ENCODE results near the gene SV2C.
A peak's percentile ranks its signal among the peaks of the same experiment; 100 is the strongest.
"Not testable (repeated sequence)": the region's sequence is repeated elsewhere in the genome, so short reads cannot be mapped to it uniquely, and the experiment has no call there.

The SV2C gene

DNA sequence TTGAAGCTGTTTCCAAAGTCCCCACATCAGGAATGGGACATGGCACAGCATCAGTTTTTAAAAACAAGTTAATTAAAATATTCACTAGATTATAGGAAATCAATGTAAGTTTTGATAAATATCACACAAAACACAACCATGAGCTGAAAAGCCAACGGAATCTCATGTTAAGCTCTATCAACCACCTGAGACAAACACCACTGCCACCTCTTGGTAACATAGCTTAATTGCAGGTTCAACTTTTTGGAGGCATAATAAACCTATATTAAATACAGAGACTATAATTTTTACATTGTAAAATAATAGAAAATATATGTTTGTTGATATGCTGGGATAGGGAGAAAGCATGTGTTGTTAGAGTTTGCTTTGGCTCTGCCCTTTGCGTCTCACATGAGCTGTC lies 126.1 kb downstream of the SV2C start:
- DNase-seq = no peak

DNA sequence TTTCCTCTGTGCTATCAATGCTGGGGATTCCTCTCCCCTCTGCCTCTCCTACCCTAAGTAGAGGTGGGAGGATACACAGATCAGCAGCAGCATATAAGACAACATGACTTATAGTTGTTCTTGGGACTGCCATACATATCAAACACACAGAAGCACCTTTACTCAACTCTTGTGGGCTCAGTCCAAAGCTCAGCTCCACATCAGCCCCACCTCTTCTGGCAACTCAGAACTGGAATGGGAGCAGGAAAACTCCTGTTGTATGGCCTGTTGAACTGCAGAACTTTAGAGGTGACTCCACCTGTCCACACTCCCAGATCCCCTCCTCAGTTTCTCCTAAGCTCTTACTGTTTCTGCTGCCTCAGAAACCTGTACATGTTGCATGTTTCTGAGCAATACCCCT lies 127.8 kb downstream of the SV2C start:
- no peak for DNase-seq

DNA sequence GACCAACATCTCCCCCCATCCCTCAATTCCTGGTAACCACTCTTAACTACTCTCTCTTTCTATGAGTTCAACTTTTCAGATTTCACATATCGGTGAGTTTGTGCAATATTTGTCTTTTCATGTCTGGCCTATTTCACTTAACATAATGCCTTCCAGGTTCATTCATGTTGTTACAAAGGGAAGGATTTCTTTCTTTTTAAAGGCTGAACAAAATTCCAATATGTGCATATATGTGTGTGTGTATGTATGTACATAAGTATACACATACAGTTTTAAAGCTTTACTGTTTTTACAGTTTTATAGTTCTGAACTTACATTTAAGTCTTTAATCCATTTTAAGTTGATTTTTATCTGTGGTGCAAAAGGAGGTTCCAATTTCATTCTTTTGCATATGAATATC lies 130.7 kb downstream of the SV2C start:
- no peak for DNase-seq

DNA sequence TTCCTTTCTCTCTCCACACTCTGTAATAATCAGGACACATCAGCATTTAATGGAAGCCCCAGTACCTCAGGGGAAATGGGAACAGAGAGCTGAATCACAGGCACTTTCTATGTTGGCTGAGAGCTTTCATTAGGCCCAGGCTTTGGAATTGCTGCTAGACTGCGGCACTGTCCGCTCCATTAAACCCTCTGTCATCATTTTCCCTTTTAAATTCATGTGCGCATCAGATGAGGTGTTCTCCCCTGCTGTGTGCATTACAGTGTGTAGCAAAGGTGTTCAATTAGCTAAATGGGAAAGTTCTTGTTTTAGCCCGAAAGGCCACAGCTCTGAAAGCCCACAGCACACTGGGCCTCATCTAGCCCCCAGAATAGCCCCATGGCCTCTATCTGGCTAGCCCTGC lies 133.6 kb downstream of the SV2C start:
- DNase-seq = no peak

DNA sequence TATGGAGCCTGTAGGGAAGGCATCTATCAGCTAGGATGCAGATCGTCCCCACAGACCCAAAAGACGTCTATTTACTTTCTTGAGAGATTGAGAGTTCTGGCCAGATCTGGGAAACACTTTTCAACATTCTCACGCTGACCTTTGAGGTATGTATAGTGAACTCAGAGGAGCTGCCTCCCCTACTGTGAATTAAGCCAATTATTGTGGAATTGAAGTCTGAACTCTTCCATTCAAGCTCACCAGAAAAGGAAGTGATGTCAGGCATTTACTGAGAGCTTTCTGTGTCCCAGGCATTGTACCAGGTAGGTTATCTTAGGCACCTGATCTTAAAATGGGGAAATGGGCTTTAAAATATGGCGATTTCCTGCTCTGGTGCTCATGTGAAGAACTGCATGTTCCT lies 136.5 kb downstream of the SV2C start:
- DNase-seq = no peak

DNA sequence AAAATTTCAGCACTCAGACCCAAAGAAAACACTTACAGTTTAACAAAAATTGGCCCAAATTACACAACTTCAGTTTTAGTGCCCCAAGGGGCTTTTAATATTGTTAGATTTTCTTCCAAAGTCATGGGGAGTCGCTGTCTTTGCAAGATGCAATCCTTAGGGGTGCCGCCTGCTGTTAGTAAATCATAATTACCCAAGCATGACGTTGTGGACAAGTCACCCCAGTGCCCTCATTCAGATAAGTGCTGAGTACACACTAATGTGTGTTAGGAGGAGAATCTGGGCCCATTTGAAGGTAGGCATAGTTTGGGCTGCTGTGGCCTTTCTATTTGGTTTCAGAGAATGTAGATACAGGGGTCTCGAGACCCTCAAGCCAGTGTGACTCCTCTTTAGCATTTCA lies 138.1 kb downstream of the SV2C start:
- no peak for DNase-seq

DNA sequence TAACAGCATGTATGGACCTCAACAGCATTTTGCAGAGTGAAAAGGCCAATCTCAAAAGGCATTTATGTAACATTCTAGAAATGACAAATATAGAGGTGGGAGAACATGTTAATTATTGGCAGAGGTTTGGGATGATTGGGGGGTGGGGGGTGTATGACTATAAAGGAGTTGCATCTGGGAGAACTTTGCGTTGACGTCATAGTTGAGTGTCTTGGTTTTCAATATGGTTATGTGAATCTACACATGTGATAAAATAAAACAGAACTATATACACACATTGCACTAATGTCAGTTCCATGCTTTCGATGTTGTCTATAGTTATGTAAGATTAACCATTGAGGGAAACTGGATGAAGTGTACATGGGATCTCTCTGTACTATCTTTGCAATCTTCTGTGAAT lies 139.1 kb downstream of the SV2C start:
- no peak for DNase-seq

DNA sequence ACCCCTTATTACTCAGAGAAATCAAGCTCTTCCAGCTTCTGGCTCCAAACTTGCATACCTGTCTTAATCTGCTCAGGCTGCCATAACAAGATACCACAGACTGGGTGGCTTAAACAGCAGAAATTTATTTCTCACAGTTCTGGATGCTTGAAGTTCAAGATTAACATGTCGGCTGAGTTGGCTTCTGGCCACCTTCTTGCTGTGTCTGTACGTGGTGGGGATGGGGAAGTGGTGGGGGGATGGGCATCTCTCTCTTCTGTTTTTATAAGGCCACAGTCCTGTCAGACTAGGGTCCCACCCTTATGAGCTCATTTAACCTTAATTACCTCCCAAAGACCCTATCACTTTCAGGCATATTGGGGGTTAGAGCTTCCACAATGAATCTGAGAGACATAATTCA lies 140.5 kb downstream of the SV2C start:
- DNase-seq = no peak

DNA sequence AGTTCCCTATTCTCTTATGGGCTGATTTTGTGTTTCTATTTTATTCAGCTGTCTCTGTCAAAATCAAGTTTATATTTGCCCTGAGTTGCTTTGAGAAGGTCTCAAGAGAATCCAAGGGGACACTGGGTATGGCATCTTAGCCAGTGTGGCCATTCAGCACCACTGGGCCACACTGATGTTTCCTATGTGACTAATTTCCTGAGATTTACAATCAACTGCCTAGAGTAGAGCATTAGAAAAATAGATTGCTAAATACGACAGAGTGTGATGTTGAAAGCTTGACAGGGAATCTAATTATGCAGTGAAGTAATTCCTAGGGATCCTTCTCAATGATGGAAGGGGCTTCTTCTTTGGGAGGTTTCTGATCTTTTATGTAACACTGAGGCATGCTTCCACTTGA lies 141.7 kb downstream of the SV2C start:
- DNase-seq = no peak

DNA sequence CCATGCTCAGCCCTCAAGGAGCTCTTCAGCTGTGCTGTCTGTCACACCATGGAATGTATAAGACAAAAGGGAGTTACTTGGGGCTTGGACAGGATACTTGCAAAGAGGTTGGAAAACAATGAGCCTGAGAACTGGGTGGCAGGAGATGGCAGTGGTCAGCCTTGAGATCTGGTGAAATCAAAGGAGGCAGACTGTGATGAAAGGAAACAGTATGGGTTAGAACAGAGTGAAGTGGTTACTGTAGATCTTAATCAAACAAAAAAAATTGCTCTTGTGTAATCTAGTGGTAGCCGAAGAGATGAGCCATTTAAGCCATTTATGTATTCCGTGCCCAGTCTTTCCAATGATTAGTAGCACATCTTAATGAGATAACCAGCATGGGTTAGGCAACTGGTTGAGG lies 142.2 kb downstream of the SV2C start:
- DNase-seq = no peak

DNA sequence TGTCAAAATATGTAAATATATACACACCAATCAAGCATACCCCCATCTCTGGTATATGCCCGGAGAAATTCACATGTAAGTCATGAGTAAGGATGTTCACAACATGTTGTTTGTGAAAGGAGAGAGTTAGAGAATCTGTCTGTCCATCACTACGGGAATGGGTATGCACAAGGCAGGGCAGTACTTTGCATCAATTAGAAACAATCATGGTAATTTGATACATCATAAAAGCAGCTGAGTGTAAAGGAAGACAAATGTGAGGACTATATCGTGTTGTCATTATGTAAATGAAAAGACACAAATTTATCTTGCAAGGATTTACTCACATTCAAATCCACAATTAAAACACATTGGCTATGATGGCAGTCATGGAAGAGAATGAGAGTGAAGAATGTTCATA lies 146.7 kb downstream of the SV2C start:
- no peak for DNase-seq

DNA sequence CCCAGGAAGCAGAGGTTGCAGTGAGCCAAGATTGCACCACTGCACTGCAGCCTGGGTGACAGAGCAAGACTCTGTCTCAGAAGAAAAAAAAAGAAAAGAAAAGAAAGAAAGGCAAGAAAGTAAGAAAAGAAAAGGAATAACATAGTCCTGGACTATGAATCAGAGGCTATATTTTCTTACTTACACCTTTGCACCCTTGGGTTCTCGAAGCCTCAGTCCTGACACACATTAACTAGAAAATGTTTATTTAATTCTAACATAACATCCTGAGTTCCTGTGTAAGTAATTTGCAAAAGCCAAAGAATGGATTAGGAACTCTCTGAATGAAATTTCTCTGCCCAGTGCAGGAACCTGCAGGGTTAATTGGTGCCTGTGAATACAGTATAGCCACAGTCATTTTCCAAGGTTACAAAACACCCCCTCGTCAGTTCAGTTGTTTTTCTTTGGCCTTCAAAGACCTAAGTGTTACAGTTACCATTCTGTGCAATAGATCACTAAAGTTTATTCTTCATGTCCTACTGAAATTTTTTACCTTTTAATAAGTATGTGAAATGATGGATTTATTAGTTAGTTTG lies 147.6 kb downstream of the SV2C start:
- DNase-seq = no peak

DNA sequence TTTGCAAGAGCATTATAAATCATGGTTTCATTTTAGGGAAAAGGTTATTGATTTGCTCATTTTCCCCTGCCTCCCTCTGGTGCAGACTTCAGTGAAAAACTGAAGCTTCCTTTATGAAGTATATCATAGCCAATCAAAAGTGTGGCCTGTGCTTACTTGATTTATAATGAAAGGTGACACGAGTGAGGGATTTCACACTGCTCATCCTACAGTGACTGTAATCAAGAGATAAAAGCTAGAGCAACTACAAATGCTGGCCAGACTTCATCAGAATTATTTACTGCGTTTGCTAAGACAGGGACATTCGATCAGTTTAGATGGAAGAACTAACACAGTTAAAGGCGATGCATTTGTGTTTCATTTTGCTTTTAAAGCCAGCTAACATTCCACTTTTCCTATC lies 151.5 kb downstream of the SV2C start:
- DNase-seq = no peak

DNA sequence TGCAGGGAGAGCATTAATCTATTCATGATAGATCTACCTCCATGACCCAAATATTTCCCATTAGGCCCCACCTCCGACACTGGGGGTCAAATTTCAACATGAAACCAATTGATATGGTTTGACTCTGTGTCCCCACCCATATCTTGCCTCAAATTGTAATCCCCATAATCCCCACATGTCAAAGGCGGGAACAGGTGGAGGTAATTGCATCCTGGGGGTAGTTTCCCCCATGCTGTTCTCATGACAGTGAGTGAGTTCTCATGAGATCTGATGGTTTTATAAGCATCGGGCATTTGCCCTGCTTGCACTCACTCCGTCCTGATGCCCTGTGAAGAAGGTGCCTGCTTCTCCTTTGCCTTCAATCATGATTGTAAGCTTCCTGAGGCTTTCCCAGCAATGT lies 153.5 kb downstream of the SV2C start:
- DNase-seq = no peak

DNA sequence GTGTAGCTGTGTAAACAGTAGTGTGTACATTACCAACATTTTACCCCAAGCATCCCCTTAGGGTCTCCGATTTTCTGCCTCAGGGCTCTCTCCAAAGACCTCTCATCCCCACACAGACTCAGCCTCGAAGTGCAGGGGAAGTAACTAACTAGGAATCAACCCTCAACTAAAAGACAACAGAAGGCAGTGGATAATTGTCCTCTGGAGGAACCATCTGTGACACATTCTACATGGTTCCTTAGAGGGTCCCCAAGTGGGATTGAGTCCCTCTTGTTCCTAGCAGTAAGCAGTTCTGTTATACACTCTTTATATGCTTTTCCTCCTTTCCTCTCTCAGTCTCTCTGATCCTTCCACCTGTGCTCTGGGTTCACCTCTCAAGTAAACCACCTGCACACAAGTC lies 157.2 kb downstream of the SV2C start:
- no peak for DNase-seq

DNA sequence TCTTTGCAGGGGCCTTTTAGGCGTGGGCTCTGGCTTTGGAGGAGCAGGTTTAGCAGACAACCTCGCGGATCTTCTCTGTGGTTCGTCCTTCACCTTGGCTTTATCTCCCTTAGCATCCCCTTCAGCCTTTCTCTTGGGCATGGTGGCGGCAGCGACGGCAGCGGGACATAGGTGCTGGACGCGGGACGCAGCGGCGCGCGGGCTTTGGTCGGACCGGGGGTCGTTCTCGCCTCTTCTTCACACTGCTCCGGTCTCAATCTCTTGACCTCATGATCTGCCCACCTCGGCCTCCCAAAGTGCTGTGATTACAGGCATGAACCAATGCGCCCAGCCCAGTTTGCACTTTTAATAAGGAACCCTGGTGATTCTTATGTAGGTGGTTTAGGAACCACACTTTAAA lies 159.0 kb downstream of the SV2C start:
- DNase-seq = not testable (repeated sequence)

DNA sequence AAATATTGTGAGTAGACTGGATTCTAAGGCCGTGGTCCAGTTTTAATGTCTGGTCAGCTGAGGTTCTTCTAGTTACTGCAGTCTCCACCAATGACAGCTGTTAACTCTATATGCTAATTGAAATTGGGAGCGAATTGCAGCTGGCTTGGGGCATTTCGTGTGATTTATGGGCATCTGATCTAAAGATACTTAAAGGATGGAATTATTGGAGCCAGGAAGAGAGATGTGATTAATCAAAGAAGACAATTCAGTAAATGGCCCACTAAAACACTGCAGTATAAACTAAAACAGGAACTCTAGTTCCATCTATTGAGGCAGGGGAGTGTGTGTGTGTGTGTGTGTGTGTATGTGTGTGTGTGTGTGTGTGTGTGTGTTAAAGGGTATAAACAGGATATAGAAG lies 162.4 kb downstream of the SV2C start:
- no peak for DNase-seq

DNA sequence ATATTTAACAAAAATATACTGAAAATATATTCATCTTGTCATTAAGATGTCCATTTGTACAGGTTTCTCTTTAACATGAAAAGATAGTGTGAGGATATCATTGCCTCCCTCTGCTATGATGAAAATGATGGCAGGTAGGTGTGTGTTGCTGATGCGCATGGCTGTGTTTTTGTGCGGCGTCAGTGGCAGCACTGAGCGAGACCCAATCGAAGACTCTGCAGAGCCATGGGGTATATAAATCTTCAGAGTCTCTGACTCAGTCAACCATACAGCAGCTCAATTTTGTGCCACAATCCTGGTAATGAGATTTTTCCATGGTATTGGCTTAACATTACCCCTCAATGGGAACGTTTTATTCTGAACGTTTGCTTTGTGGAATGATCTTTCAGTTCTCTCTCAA lies 166.4 kb downstream of the SV2C start:
- DNase-seq = no peak

DNA sequence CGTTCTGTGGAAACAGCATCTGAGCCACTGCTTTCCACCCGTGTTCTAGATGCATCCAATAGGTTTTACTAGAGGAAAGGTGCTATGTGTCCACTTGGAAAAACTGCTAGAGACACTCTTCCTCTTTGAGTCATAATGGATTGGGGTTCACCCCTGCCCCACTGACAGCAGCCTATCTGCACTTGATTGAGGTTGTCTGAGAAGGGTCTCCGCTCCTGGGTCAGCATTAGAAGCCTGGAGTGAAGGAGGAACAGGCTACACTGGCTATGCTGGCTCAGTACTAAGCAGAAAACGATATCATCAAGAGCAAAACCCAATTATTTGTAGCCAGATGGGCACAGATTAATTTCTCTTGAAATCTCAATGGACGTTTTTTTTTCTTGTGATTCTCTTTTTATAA lies 167.3 kb downstream of the SV2C start:
- no peak for DNase-seq

DNA sequence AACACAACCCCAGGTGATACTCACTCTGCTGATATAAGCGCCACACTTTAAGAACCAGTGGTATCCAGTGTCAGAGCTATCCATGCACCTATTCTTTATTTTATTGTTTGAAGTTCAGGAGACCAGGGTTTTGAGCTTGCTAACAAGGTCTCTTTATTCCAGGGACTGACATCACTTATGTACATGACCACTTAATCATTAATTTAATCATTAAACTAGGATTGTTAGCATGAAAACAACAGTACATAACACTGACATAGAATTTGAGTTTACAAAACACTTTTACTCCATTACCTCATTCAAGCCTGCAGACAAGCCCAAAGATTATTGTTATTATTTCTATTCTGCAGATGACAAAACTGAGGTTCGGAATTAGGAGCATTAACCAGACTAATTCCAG lies 168.5 kb downstream of the SV2C start:
- DNase-seq = no peak

DNA sequence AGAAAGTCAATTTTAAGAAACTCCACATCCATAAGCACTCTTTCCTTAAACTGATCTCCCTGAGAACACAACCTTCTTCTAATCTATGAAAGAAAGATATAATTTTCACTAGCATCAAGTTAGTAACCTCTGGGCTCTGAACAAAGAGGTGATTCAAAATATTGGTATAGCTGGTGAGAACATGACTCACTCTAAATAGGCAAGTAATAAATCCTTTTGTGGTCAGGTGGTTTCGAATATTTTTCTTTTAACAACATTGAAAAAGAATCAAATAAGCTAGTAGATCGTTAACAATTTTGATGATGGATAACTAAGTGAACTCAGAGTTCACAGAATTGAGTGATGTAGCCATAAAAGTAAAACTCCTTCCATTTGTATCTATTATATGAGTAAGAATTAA lies 169.3 kb downstream of the SV2C start:
- no peak for DNase-seq

DNA sequence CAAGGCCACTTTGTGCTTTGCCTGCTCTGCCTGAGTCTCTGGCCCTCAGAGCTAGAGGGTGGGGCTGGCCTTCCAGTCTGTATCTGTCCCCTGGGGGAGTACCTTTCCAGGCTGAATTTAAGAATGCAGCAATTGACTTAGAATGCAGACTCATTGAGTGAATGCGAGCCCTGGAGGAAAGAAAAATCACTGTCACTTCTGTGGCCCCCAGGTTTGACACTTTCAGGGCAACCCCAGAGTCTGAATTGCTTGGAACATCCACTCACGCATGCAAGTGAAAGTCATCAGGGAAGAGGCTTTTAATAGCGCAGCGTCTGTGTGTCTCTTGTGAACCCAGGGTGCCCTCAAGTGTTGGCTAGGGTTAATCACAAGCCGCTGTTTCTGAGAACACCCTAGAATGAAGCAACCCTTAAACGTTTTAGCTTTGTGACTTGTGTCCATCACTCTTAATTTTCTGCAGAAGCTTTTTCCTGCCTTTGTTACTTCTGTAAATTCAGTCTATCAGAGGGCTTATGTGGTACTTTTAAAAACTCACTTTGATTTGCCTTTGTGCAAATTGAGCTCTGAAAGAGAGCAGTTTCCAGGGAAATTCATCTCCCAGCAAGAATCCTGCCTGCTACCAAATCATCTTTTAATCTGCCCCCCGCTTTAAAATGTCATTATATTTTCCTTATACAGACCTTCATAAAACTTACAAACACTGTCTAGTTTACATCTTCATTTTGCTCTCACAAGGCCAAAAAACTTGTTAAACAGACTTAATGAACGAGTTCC lies 173.1 kb downstream of the SV2C start:
- peak; percentile 77 for DNase-seq

DNA sequence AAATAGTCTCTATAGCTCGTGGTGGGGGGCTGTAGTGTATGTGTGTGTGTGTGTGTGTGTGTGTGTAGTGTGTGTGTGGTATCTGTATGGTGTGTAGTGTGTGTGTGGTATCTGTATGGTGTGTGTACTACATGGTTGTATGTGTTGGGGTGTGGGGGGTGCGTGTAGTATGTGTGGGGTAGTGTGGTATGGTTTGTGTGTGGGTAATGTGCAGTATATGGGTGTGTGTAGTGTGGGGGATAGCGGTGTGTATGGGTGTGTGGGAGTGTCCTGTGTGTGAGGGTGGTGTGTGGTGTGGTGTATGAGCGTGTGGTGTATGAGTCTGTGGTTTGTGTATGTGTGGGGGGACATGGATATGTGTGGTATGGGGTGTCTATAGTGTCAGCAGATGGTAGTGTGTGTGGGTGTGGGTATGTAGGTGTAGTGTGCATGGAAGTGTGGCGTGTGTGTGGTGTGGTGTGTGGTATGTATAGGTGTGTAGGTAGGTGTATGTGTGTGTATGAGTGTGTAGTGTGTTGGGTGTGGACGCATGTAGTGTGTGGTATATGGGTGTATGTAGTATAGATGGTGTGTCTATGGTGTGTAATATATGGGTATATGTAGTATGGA lies 174.1 kb downstream of the SV2C start:
- no peak for DNase-seq

DNA sequence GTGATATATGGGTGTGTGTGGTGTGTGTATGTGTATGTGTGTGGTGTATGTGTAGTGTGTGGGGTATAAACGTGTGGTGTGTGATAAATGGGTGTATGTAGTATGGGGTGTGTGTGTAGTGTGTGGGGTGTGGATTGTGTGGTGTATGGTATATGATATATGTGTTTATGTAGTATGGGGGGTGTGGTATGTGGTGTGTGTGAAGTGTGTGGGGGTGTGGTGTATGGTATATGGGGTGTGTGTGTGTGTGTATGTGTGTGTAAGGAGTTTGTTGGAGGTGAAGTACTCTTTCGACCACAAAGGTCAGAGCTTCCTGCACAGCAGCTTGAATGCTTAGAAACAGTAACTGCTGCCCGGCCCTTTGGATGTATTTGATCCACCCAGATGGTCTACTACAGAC lies 174.7 kb downstream of the SV2C start:
- no peak for DNase-seq

DNA sequence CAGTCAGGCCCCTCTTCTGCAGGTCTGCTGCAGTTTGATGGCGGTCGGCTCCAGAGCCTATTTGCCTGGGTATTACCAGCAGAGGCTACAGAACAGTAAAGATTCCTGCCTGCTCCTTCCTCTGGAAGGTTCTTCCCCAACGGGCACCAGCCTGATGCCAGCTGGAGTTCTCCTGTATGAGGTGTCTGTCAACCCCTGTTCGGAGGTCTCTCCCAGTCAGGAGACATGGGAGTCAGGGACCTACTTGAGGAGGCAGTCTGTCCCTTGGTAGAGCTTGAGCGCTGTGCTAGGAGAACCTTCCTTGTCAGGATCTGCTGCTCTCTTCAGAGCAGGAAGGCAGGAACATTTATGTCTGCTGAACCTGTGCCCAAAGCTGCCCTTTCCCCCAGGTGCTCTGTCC lies 181.5 kb downstream of the SV2C start:
- no peak for DNase-seq
